ENCODE results near the gene OTOA. TPM values are rescaled to one million over a fixed set of nuclear protein-coding genes. Genes with fewer than 3 reads are reported as not detected.

OTOA gene
- total RNA-seq: not detected in 2 replicates

DNA sequence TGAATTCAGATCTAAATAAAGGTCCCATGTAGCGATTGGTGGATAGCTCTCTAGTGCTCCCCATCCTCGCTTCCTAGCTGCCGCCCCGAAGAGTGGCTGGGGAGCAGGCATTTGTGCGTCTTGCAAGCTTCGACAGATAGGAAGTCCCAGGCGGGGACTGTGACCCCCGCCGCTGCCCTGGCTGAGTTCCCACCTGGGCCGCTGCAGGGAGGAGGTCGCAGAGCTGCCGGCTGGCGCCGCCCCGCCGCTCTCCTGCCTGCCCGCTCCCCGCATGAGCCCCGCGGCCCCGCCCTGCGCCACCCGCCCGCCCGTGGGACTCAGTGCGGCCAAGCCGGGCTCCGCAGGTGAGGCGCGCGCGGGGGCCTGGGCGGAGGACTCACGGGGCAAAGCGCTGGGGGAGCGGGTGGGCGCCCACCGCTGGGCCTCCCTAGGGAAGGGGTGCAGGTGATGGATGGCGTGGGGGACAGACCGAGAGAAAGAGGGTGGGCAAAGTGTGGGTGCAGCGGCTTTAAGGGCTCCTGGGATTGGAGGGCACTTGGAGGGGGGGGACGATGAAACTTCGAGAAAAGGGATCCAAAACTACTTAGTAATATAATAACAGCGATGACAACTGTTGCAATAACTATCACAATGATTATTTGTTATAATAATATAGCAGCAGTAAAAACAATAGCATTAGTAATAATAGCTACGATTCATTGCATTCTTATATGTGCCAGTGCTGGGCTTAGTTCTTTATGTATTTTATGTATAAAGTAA lies at the start of gene OTOA:
Gene OTOA (plus strand): TSS at position 80 of the 759 bp plus-strand sequence. CDS start 14,547 bp downstream, outside the sequence.

DNA sequence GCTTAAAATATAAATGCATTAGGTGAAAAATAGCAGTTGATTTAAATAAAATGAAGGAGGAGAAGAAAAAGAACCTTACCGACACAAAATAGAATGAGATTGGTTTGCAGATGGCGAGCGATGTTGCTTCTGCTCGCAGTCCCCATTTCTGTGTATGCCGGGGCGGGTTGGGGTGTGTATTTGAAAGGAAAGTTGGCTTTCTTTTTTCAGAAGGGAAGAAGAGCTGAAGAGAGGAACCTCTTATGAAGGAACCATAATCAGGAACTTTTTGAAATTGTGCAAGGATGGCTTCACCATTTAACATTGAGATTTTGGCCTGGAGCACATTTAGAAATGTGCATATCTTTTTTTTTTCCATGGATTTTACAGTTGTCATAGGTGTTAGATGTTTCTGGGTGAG lies 11.3 kb upstream of the OTOA start, which contains the start of gene IGSF6:
Gene IGSF6 (minus strand): TSS at position 156 of the 400 bp plus-strand sequence. CDS start 10 bp downstream, at position 146.

Other genes with a start within 250 kb of the OTOA start
- gene METTL9, start 64.4 kb upstream of the OTOA start, total RNA-seq: 115 and 123 TPM in 2 replicates
- not detected in 2 replicates for gene IGSF6, start 11.4 kb upstream of the OTOA start, total RNA-seq
- gene NPIPB4, start 193.8 kb downstream of the OTOA start, total RNA-seq: 4.7 and 6.0 TPM in 2 replicates

Data from cardiac atrium fibroblast (primary cell).